KG1 (cell line): Measurements from ENCODE around the gene GUSB.
A peak's percentile ranks its signal among the peaks of the same experiment; 100 is the strongest.
"Not testable (repeated sequence)": the region's sequence is repeated elsewhere in the genome, so short reads cannot be mapped to it uniquely, and the experiment has no call there.

Source experiments
- DNase-seq: peaks from one replicate; lab custom pipeline; 2025; lab: John Stamatoyannopoulos, UW

GUSB gene

GRCh38 chr7:65981965-65982792 lies at the start of gene GUSB:
Gene GUSB (minus strand): TSS chr7:65982213. CDS start chr7:65982183, 30 bp downstream.
- DNase-seq = peak; percentile 87

GRCh38 chr7:66028342-66028741 lies 46.3 kb upstream of the GUSB start:
- not testable (repeated sequence) for DNase-seq

GRCh38 chr7:66016131-66016461 lies 34.1 kb upstream of the GUSB start:
- no peak for DNase-seq

- no peak for DNase-seq
These were observed 33.6 kb upstream of the GUSB start for GRCh38 chr7:66015440-66016130.

- DNase-seq = no peak
These were observed 31.9 kb upstream of the GUSB start for GRCh38 chr7:66013938-66014337.

- DNase-seq = no peak
These were observed 25.2 kb upstream of the GUSB start for GRCh38 chr7:66007232-66007631.

- not testable (repeated sequence) for DNase-seq
These were observed 23.2 kb upstream of the GUSB start for GRCh38 chr7:66005115-66005671.

GRCh38 chr7:66000823-66001417 lies 18.9 kb upstream of the GUSB start:
- not testable (repeated sequence) for DNase-seq

GRCh38 chr7:65994984-65995383 lies 13.0 kb upstream of the GUSB start:
- DNase-seq = not testable (repeated sequence)

- DNase-seq = no peak
These were observed 10.5 kb upstream of the GUSB start for GRCh38 chr7:65992526-65992925.

- DNase-seq = not testable (repeated sequence)
These were observed 9.8 kb upstream of the GUSB start for GRCh38 chr7:65991829-65992228.

GRCh38 chr7:65989694-65990080 lies 7.7 kb upstream of the GUSB start:
- DNase-seq = no peak

GRCh38 chr7:65988503-65988902 lies 6.5 kb upstream of the GUSB start:
- not testable (repeated sequence) for DNase-seq

GRCh38 chr7:65988084-65988483 lies 6.1 kb upstream of the GUSB start:
- DNase-seq = no peak

GRCh38 chr7:65983965-65984658 lies 2.1 kb upstream of the GUSB start:
- DNase-seq = no peak

- peak; percentile 28 for DNase-seq
These were observed 1.3 kb downstream of the GUSB start for GRCh38 chr7:65980478-65981250.

- no peak for DNase-seq
These were observed 2.2 kb downstream of the GUSB start for GRCh38 chr7:65979583-65980477.

GRCh38 chr7:65978891-65979582 lies 3.0 kb downstream of the GUSB start:
- no peak for DNase-seq

GRCh38 chr7:65976659-65977196 lies 5.3 kb downstream of the GUSB start:
- DNase-seq = no peak
